Activated CD8-positive, alpha-beta memory T cell treated with anti-CD3 and anti-CD28 coated beads for 4 hours (primary cell): ENCODE results near the gene ETFA.

ENCODE experiments used
- DNase-seq, 2 donors: peaks; one replicate each; pipeline ENCODE4 v3.0.0-alpha.2; 2020; ENCODE audit warnings: low read depth in 2 of 2

Gene ETFA

GRCh38 chr15:76221085-76221767, 90.0 kb downstream of the ETFA start:
- DNase-seq, result no peak

- no peak for DNase-seq
Observed at GRCh38 chr15:76217882-76218217, 93.4 kb downstream of the ETFA start.

- DNase-seq, result no peak
Observed at GRCh38 chr15:76217029-76217881, 94.0 kb downstream of the ETFA start.

- DNase-seq, result no peak
Observed at GRCh38 chr15:76215634-76216033, 95.6 kb downstream of the ETFA start.

- DNase-seq, result no peak
Observed at GRCh38 chr15:76209942-76210341, 101.3 kb downstream of the ETFA start.

GRCh38 chr15:76209523-76209922, 101.7 kb downstream of the ETFA start:
- no peak for DNase-seq

GRCh38 chr15:76208786-76209424, 102.4 kb downstream of the ETFA start:
- DNase-seq, result no peak

GRCh38 chr15:76208084-76208785, 103.0 kb downstream of the ETFA start:
- no peak for DNase-seq

GRCh38 chr15:76206325-76206976, 104.8 kb downstream of the ETFA start:
- no peak for DNase-seq

- DNase-seq, result no peak
Observed at GRCh38 chr15:76204916-76205460, 106.3 kb downstream of the ETFA start.

- no peak for DNase-seq
Observed at GRCh38 chr15:76204109-76204845, 107.0 kb downstream of the ETFA start.

- no peak for DNase-seq
Observed at GRCh38 chr15:76203346-76204108, 107.7 kb downstream of the ETFA start.

GRCh38 chr15:76201536-76202255, 109.6 kb downstream of the ETFA start:
- no peak for DNase-seq

GRCh38 chr15:76200641-76201105, 110.6 kb downstream of the ETFA start:
- DNase-seq, result no peak

GRCh38 chr15:76200083-76200465, 111.2 kb downstream of the ETFA start:
- no peak for DNase-seq

GRCh38 chr15:76199106-76200082, 111.9 kb downstream of the ETFA start:
- DNase-seq, result no peak

- DNase-seq, result no peak
Observed at GRCh38 chr15:76198456-76199105, 112.7 kb downstream of the ETFA start.
